Loucy (cell line): ENCODE data around the gene KBTBD2.

Source experiments
- H2AFZ ChIP-seq: fragments of 200-600 bp; sonication (generic); 2 replicates; pipeline ENCODE4 v1.6.0; 2016; ENCODE audit warnings: antibody characterized with exemption, mild to moderate bottlenecking, low read length, moderate library complexity
- H3F3A ChIP-seq: fragments of 200-600 bp; 2 replicates; pipeline ENCODE4 v1.6.0; 2016; ENCODE audit warnings: antibody characterized with exemption, low read depth, mild to moderate bottlenecking
- H3K27me3 ChIP-seq: fragments of 200-600 bp; sonication (generic); 2 replicates; pipeline ENCODE4 v1.6.1; 2014; ENCODE audit warnings: low read length, mild to moderate bottlenecking; ENCODE audit not compliant: insufficient read depth, poor library complexity, severe bottlenecking
- H3K36me3 ChIP-seq: fragments of 200-600 bp; sonication (generic); 2 replicates; pipeline ENCODE4 v1.6.1; 2016; ENCODE audit warnings: low read length; ENCODE audit not compliant: insufficient read depth
- H3K4me1 ChIP-seq: fragments of 200-600 bp; sonication (generic); 2 replicates; pipeline ENCODE4 v1.5.1; 2014; ENCODE audit warnings: low read length, mild to moderate bottlenecking; ENCODE audit not compliant: insufficient read depth, poor library complexity, severe bottlenecking
- H3K4me2 ChIP-seq: fragments of 200-600 bp; sonication (generic); 2 replicates; pipeline ENCODE4 v1.6.0; 2014; ENCODE audit warnings: antibody characterized with exemption, low read length, low read depth, mild to moderate bottlenecking; ENCODE audit not compliant: poor library complexity, severe bottlenecking
- H3K4me3 ChIP-seq: fragments of 200-600 bp; sonication (generic); 2 replicates; pipeline ENCODE4 v1.5.1; 2014; ENCODE audit warnings: low read length, mild to moderate bottlenecking, mixed read lengths; ENCODE audit not compliant: poor library complexity, severe bottlenecking
- H3K79me2 ChIP-seq: fragments of 200-600 bp; sonication (generic); 2 replicates; pipeline ENCODE4 v1.6.1; 2014; ENCODE audit warnings: low read length; ENCODE audit not compliant: insufficient read depth
- H3K9ac ChIP-seq: fragments of 200-600 bp; sonication (generic); 2 replicates; pipeline ENCODE4 v1.6.0; 2014; ENCODE audit warnings: mild to moderate bottlenecking, low read depth, low read length, moderate library complexity; ENCODE audit not compliant: poor library complexity, severe bottlenecking
- H3K9me2 ChIP-seq: fragments of 200-600 bp; sonication (generic); replicated peaks from 2 replicates; pipeline ENCODE4 v1.6.1; 2016; ENCODE audit warnings: low read depth, low read length, mixed read lengths
- H3K9me3 ChIP-seq: fragments of 200-600 bp; sonication (generic); 2 replicates; pipeline ENCODE4 v1.6.1; 2014; ENCODE audit warnings: mild to moderate bottlenecking, antibody characterized with exemption, low read length, low read depth; ENCODE audit not compliant: insufficient read depth
- H4K20me1 ChIP-seq: fragments of 200-600 bp; sonication (generic); 2 replicates; pipeline ENCODE4 v1.6.0; 2014; ENCODE audit warnings: antibody characterized with exemption, low read length, mild to moderate bottlenecking; ENCODE audit not compliant: insufficient read depth, poor library complexity, severe bottlenecking
- EZH2phosphoT487 ChIP-seq: fragments of 200-600 bp; IDR thresholded peaks from 2 replicates; pipeline ENCODE4 v1.6.1; 2018; ENCODE audit warnings: antibody characterized with exemption, mild to moderate bottlenecking, moderate library complexity, borderline replicate concordance
- TF ChIP-seq, protein P1 (sequence below): fragments of 200-600 bp; sonication (generic); conservative IDR thresholded peaks from 2 replicates; pipeline ENCODE4 v1.5.1; 2014; ENCODE audit warnings: mild to moderate bottlenecking, antibody characterized with exemption, low read length

KBTBD2 gene

DNA sequence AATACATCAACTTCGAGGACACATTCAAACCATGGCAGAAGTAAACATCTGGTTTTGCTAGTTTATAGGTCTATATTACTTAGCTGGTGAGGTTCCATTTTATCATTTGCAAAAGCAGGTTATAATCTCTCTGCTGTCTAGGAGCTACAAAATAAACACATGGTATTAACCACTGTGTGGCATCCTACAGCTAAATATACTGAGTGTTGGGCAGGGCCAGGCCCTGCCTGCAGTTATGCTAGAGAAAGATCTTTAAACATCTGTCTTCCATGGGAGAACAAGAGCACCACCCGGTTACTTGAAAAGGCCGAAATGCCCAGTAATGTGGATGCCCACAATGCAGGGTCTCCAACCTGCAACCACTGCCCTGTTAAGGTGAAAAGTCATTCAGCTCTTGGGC, 45.1 kb upstream of the KBTBD2 start:
- Histone ChIP-seq H3K4me3 (no peak overlapping the region), H3K4me2 (no peak overlapping the region), H3K4me1 (no peaks in the 10 kb centered on the region), H3K27me3 (no peaks in the 10 kb centered on the region), H3F3A (no peaks in the 10 kb centered on the region), H3K36me3 (no peaks in the 10 kb centered on the region), H4K20me1 (no peaks in the 10 kb centered on the region), H3K79me2 (no peaks in the 10 kb centered on the region), H3K9me3 (no peaks in the 10 kb centered on the region), H3K9ac (no peak overlapping the region), H2AFZ (no peak overlapping the region), H3K9me2 (no peaks in the 10 kb centered on the region)
- TF ChIP-seq EZH2phosphoT487, result no peak
- TF ChIP-seq, protein P1, sequence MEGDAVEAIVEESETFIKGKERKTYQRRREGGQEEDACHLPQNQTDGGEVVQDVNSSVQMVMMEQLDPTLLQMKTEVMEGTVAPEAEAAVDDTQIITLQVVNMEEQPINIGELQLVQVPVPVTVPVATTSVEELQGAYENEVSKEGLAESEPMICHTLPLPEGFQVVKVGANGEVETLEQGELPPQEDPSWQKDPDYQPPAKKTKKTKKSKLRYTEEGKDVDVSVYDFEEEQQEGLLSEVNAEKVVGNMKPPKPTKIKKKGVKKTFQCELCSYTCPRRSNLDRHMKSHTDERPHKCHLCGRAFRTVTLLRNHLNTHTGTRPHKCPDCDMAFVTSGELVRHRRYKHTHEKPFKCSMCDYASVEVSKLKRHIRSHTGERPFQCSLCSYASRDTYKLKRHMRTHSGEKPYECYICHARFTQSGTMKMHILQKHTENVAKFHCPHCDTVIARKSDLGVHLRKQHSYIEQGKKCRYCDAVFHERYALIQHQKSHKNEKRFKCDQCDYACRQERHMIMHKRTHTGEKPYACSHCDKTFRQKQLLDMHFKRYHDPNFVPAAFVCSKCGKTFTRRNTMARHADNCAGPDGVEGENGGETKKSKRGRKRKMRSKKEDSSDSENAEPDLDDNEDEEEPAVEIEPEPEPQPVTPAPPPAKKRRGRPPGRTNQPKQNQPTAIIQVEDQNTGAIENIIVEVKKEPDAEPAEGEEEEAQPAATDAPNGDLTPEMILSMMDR, result no peak

DNA sequence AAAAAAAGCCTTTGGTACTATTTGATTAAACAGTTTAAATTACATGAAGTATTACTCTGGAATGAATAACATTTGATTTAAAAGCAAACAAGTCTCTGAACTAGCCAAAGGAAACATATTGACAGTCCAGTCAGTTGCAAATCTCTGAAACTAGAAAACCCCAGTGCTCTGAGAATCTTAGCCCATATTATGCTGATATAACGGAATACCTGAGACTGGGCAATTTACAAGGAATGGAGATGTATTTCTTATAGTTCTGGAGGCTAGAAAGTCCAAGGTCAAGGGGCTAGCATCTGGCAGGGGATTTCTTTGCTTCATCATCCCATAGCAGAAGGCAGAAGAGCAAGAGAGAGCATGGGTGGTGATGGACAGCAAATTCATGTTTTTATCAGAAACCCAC, 44.0 kb upstream of the KBTBD2 start:
- no peak for TF ChIP-seq EZH2phosphoT487
- TF ChIP-seq, protein P1, result no peak
- Histone ChIP-seq H4K20me1 (no peaks in the 10 kb centered on the region), H3K36me3 (no peaks in the 10 kb centered on the region), H3K79me2 (no peaks in the 10 kb centered on the region), H3K27me3 (no peaks in the 10 kb centered on the region), H3F3A (no peaks in the 10 kb centered on the region), H3K9me2 (no peaks in the 10 kb centered on the region), H3K9ac (no peak overlapping the region), H3K4me3 (no peak overlapping the region), H3K9me3 (no peaks in the 10 kb centered on the region), H3K4me1 (no peaks in the 10 kb centered on the region), H2AFZ (no peak overlapping the region), H3K4me2 (no peak overlapping the region)

DNA sequence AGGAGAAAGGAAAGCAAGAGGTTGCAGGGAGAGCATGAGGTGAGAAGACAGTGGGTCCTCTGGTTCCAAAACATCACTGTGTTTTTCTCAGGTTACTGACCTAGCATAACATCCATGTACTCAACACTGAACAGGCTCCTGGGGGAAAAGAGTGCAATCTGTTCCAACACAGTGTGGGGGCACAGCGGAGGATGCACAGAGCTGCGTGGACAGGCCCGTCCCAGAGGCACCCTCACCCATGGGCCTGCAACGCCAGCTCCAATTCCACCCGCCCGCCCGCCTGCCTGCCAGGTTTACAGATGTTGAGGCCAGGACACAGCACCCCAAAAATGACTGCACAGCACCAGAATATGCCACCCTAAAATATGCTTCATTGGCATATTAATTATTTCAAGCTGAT, 38.8 kb upstream of the KBTBD2 start:
- Histone ChIP-seq H3K9me2 (no peaks in the 10 kb centered on the region), H2AFZ (no peak overlapping the region), H3K79me2 (no peaks in the 10 kb centered on the region), H3K9me3 (no peaks in the 10 kb centered on the region), H3K4me2 (no peak overlapping the region), H4K20me1 (no peaks in the 10 kb centered on the region), H3K4me3 (no peak overlapping the region), H3K36me3 (no peaks in the 10 kb centered on the region), H3K9ac (no peak overlapping the region), H3K27me3 (peaks cover 5% of the 10 kb centered on the region), H3K4me1 (no peaks in the 10 kb centered on the region), H3F3A (no peaks in the 10 kb centered on the region)
- TF ChIP-seq, protein P1, result no peak
- no peak for TF ChIP-seq EZH2phosphoT487
